ENCODE measurements around the gene MAP3K2.

DNA sequence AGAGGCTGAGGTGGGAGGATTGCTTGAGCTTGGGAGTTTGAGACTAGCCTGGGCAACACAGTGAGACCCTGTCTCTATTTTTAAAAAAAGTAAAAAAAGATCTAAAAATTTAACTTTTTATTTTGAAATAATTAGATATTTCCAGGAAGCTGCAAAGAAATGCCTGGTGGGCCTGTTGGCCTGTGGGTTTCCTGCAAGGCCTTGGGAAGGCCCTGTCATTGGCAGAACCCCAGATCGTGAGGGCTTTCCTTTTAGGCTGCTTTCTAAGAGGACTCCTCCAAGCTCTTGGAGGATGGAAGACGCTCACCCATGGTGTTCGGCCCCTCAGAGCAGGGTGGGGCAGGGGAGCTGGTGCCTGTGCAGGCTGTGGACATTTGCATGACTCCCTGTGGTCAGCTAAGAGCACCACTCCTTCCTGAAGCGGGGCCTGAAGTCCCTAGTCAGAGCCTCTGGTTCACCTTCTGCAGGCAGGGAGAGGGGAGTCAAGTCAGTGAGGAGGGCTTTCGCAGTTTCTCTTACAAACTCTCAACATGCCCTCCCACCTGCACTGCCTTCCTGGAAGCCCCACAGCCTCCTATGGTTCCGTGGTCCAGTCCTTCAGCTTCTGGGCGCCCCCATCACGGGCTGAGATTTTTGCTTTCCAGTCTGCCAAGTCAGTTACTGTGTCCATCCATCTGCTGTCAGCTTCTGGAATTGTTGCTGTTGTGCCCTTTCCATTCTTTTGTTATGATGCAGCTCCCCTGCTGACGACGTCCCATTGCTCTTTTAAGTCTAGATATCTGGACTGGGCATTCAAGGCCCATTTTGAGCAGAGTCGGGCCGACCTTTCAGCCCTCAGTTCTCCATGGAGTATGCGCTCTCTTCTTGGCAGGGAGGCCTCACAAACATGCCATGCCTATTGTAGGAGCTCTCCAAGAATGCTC, 37.1 kb upstream of the MAP3K2 start:
- TF ChIP-seq POLR2A (IDR thresholded peaks at IDR 0.05): no peak
- TF ChIP-seq, protein P1, sequence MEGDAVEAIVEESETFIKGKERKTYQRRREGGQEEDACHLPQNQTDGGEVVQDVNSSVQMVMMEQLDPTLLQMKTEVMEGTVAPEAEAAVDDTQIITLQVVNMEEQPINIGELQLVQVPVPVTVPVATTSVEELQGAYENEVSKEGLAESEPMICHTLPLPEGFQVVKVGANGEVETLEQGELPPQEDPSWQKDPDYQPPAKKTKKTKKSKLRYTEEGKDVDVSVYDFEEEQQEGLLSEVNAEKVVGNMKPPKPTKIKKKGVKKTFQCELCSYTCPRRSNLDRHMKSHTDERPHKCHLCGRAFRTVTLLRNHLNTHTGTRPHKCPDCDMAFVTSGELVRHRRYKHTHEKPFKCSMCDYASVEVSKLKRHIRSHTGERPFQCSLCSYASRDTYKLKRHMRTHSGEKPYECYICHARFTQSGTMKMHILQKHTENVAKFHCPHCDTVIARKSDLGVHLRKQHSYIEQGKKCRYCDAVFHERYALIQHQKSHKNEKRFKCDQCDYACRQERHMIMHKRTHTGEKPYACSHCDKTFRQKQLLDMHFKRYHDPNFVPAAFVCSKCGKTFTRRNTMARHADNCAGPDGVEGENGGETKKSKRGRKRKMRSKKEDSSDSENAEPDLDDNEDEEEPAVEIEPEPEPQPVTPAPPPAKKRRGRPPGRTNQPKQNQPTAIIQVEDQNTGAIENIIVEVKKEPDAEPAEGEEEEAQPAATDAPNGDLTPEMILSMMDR (IDR thresholded peaks at IDR 0.05): no peak

All from thyroid gland (tissue), 4 donors.